ENCODE data around the gene FARP1. TPM values are rescaled to one million over a fixed set of nuclear protein-coding genes. Genes with fewer than 3 reads are reported as not detected.

Gene FARP1
- polyA plus RNA-seq, 1 of the 3 experiments (the other 2 are of a cell fraction), result 12.0 TPM

GRCh38 chr13:98096059-98096458, 46.8 kb upstream of the FARP1 start:
- no peak for TF ChIP-seq RXRA (IDR thresholded peaks at IDR 0.05; ENCODE audit: borderline replicate concordance, low read depth)
- TF ChIP-seq, protein P1, sequence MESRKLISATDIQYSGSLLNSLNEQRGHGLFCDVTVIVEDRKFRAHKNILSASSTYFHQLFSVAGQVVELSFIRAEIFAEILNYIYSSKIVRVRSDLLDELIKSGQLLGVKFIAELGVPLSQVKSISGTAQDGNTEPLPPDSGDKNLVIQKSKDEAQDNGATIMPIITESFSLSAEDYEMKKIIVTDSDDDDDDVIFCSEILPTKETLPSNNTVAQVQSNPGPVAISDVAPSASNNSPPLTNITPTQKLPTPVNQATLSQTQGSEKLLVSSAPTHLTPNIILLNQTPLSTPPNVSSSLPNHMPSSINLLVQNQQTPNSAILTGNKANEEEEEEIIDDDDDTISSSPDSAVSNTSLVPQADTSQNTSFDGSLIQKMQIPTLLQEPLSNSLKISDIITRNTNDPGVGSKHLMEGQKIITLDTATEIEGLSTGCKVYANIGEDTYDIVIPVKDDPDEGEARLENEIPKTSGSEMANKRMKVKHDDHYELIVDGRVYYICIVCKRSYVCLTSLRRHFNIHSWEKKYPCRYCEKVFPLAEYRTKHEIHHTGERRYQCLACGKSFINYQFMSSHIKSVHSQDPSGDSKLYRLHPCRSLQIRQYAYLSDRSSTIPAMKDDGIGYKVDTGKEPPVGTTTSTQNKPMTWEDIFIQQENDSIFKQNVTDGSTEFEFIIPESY (IDR thresholded peaks at IDR 0.05; ENCODE audit: borderline replicate concordance, low read depth), result no peak
- no peak for TF ChIP-seq SIN3A (IDR thresholded peaks at IDR 0.05; ENCODE audit: borderline replicate concordance, low read depth, low read length)
- TF ChIP-seq RAD21 (IDR thresholded peaks at IDR 0.05; ENCODE audit: low read length), result no peak
- TF ChIP-seq RFX5 (IDR thresholded peaks at IDR 0.05; ENCODE audit: low read length), result no peak
- TF ChIP-seq POLR2AphosphoS5 (IDR thresholded peaks at IDR 0.05; ENCODE audit: low read depth, low read length), result no peak
- no peak for TF ChIP-seq PBX3 (IDR thresholded peaks at IDR 0.05)
- CTCF ChIA-PET, result no interaction called here

GRCh38 chr13:98097749-98098148, 45.1 kb upstream of the FARP1 start:
- no peak overlapping the region for H3K9ac ChIP-seq
- TF ChIP-seq CHD2 (IDR thresholded peaks at IDR 0.05; ENCODE audit: low read length, partially characterized antibody) (no peak), TEAD4 (IDR thresholded peaks at IDR 0.05; ENCODE audit: borderline replicate concordance, insufficient read depth) (no peak), ELF1 (IDR thresholded peaks at IDR 0.05) (no peak), SIN3A (IDR thresholded peaks at IDR 0.05; ENCODE audit: borderline replicate concordance, low read depth, low read length) (no peak), GATA2 (CRISPR knock-in tag; IDR thresholded peaks at IDR 0.05) (no peak), TCF12 (IDR thresholded peaks at IDR 0.05) (no peak), GABPA (IDR thresholded peaks at IDR 0.05; ENCODE audit: low read depth) (no peak)
- TF ChIP-seq, protein P2, sequence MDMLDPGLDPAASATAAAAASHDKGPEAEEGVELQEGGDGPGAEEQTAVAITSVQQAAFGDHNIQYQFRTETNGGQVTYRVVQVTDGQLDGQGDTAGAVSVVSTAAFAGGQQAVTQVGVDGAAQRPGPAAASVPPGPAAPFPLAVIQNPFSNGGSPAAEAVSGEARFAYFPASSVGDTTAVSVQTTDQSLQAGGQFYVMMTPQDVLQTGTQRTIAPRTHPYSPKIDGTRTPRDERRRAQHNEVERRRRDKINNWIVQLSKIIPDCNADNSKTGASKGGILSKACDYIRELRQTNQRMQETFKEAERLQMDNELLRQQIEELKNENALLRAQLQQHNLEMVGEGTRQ (IDR thresholded peaks at IDR 0.05; ENCODE audit: borderline replicate concordance, low read depth, low read length), result no peak
- H3K9me2 ChIP-seq, result no peaks in the 10 kb centered on the region
- no peaks in the 10 kb centered on the region for H3K79me2 ChIP-seq (ENCODE audit: insufficient read depth)
- H3K4me3 ChIP-seq (ENCODE audit: low read depth in 2 of 2, low read length in 1 of 2), result no peak overlapping the region
- no peak overlapping the region for H3K27ac ChIP-seq (ENCODE audit: low read depth in 2 of 2, low read length in 1 of 2)
- 90% methylated on average over 5 of the region's 5 CpGs for WGBS (ENCODE audit: low lambda C conversion rate)
- no peaks in the 10 kb centered on the region for H3K9me3 ChIP-seq
- H3K4me2 ChIP-seq, result no peak overlapping the region
- H3K4me1 ChIP-seq (ENCODE audit: control insufficient read depth in 1 of 2, insufficient read depth in 2 of 2, low read depth in 1 of 2, low read length in 1 of 2), result peaks cover 0 to 8% of the 10 kb centered on the region in 2 experiments; a peak in 1 of 4 replicates
- H3F3A ChIP-seq (replicated peaks; ENCODE audit: insufficient read depth), result no peaks in the 10 kb centered on the region
- no peaks in the 10 kb centered on the region for H3K27me3 ChIP-seq (ENCODE audit: insufficient read depth)
- H3K36me3 ChIP-seq (replicated peaks in 1 of 2; ENCODE audit: control insufficient read depth in 1 of 2, insufficient read depth in 2 of 2, low read length in 1 of 2), result no peaks in the 10 kb centered on the region
- no peaks in the 10 kb centered on the region for H4K20me1 ChIP-seq (ENCODE audit: insufficient read depth)
- ChIA-PET POLR2A (no interaction called here), CTCF (interaction anchor here (0.6 kb wide), 1 partner anchor 180 kb away, joined by 3 read pairs; no protein-coding TSS in a partner anchor)
- H2AFZ ChIP-seq (ENCODE audit: low read depth), result no peak overlapping the region
- no peak for DNase-seq

More at GRCh38 chr13:98096059-98096458, 46.8 kb upstream of the FARP1 start:
- H3K27ac ChIP-seq (ENCODE audit: low read depth in 2 of 2, low read length in 1 of 2), result no peak overlapping the region
- H3K4me2 ChIP-seq, result no peak overlapping the region
- no peaks in the 10 kb centered on the region for H3K79me2 ChIP-seq (ENCODE audit: insufficient read depth)
- H3F3A ChIP-seq (replicated peaks; ENCODE audit: insufficient read depth), result peaks cover 5% of the 10 kb centered on the region
- H3K4me3 ChIP-seq (ENCODE audit: low read depth in 2 of 2, low read length in 1 of 2), result no peak overlapping the region
- H4K20me1 ChIP-seq (ENCODE audit: insufficient read depth), result no peaks in the 10 kb centered on the region
- H3K9me3 ChIP-seq, result no peaks in the 10 kb centered on the region
- H2AFZ ChIP-seq (ENCODE audit: low read depth), result no peak overlapping the region
- H3K9ac ChIP-seq, result no peak overlapping the region
- WGBS (ENCODE audit: low lambda C conversion rate), result 43% methylated on average over 5 of the region's 5 CpGs
- H3K4me1 ChIP-seq (ENCODE audit: control insufficient read depth in 1 of 2, insufficient read depth in 2 of 2, low read depth in 1 of 2, low read length in 1 of 2), result peaks cover 0 to 8% of the 10 kb centered on the region in 2 experiments; a peak in 1 of 4 replicates
- H3K36me3 ChIP-seq (replicated peaks in 1 of 2; ENCODE audit: control insufficient read depth in 1 of 2, insufficient read depth in 2 of 2, low read length in 1 of 2), result no peaks in the 10 kb centered on the region
- H3K27me3 ChIP-seq (ENCODE audit: insufficient read depth), result no peaks in the 10 kb centered on the region
- POLR2A ChIA-PET, result no interaction called here
- DNase-seq, result no peak
- no peaks in the 10 kb centered on the region for H3K9me2 ChIP-seq
